ENCODE measurements around the gene MACROD2.

Gene MACROD2

DNA sequence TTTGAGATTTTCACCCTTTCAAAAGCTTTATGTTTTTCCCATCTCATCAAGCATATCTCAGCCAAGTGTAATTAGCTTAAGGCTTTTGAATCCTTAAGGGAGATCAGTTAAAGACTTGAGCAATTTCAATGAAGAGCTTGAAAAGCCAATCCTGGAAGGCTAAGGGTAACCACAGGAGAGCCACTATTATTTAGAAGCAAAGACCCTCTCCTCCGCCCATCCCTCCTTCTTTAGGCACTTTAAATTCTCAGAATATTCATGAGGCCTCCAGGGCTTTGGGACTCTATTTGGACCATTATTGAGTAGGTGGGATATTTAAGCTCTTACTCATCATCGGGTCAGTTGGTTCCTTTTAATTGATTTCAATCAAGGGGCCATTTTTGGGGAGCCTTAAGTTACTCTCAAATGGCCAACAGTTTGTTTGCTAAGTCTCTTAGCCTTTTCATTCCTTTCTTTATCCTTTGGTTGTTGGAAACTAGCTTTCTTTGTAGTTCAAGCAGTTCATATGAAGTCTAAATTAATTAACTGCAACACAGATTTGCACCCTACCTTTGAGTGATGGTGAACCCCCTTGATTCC is 2010.7 kb downstream of the MACROD2 start:
- Histone ChIP-seq H3K27ac (ENCODE audit: extremely low read depth, low read depth, low read length) (no peak overlapping the region), H3K36me3 (ENCODE audit: control insufficient read depth in 2 of 2, insufficient read depth in 1 of 2, low read length in 2 of 2) (no peaks in the 10 kb centered on the region), H3K4me1 (ENCODE audit: control insufficient read depth, insufficient read depth, low read length) (no peaks in the 10 kb centered on the region), H3K4me3 (ENCODE audit: low read depth, low read length) (no peak overlapping the region), H3K9me3 (ENCODE audit: control insufficient read depth, insufficient read depth, low read depth, low read length) (no peaks in the 10 kb centered on the region)
- TF ChIP-seq SP7 (tag by site-specific recombination; IDR thresholded peaks at IDR 0.05): no peak
- TF ChIP-seq OSR2 (tag by site-specific recombination; IDR thresholded peaks at IDR 0.05): no peak
- no peak for TF ChIP-seq ZNF560 (tag by site-specific recombination; IDR thresholded peaks at IDR 0.05; ENCODE audit: borderline replicate concordance)
- no peak for TF ChIP-seq KLF16 (tag by site-specific recombination; IDR thresholded peaks at IDR 0.05)
- no peak for TF ChIP-seq ZNF19 (tag by site-specific recombination; IDR thresholded peaks at IDR 0.05; ENCODE audit: low read depth)
- TF ChIP-seq HOXC10 (CRISPR knock-in tag; IDR thresholded peaks at IDR 0.05): no peak
- TF ChIP-seq ZNF211 (tag by site-specific recombination; IDR thresholded peaks at IDR 0.05; ENCODE audit: low read depth): no peak
- no peak for TF ChIP-seq ZNF280C (tag by site-specific recombination; IDR thresholded peaks at IDR 0.05)
- no peak for TF ChIP-seq ZFP3 (tag by site-specific recombination; IDR thresholded peaks at IDR 0.05; ENCODE audit: low read depth)
- no peak for TF ChIP-seq ZNF391 (tag by site-specific recombination; IDR thresholded peaks at IDR 0.05; ENCODE audit: borderline replicate concordance, low read depth)
- TF ChIP-seq KLF9 (tag by site-specific recombination; IDR thresholded peaks at IDR 0.05; ENCODE audit: low read depth): no peak
- TF ChIP-seq TRIM28 (IDR thresholded peaks at IDR 0.05; ENCODE audit: borderline replicate concordance, low read length): no peak
- TF ChIP-seq ZNF621 (tag by site-specific recombination; IDR thresholded peaks at IDR 0.05): no peak
- no peak for TF ChIP-seq ZNF404 (tag by site-specific recombination; IDR thresholded peaks at IDR 0.05)
- TF ChIP-seq ZNF132 (tag by site-specific recombination; IDR thresholded peaks at IDR 0.05; ENCODE audit: borderline replicate concordance): no peak
- no peak for TF ChIP-seq OVOL3 (tag by site-specific recombination; IDR thresholded peaks at IDR 0.05)
- ChIA-PET CTCF (no interaction called here), POLR2A (no interaction called here)

GRCh38 chr20:16007164-16007563 is 2011.8 kb downstream of the MACROD2 start:
- Histone ChIP-seq H3K4me3 (ENCODE audit: low read depth, low read length) (no peak overlapping the region), H3K9me3 (ENCODE audit: control insufficient read depth, insufficient read depth, low read depth, low read length) (no peaks in the 10 kb centered on the region), H3K27ac (ENCODE audit: extremely low read depth, low read depth, low read length) (no peak overlapping the region), H3K36me3 (ENCODE audit: control insufficient read depth in 2 of 2, insufficient read depth in 1 of 2, low read length in 2 of 2) (no peaks in the 10 kb centered on the region), H3K4me1 (ENCODE audit: control insufficient read depth, insufficient read depth, low read length) (no peaks in the 10 kb centered on the region)
- CTCF ChIA-PET: interaction anchor here (1.4 kb wide), 1 partner anchor 12 kb away, joined by 3 read pairs; no protein-coding TSS in a partner anchor
- POLR2A ChIA-PET: no interaction called here
- TF ChIP-seq ZSCAN18 (tag by site-specific recombination; IDR thresholded peaks at IDR 0.05): no peak
- TF ChIP-seq ZNF302 (tag by site-specific recombination; IDR thresholded peaks at IDR 0.05; ENCODE audit: low read depth): no peak
- TF ChIP-seq ZNF623 (tag by site-specific recombination; IDR thresholded peaks at IDR 0.05): no peak
- no peak for TF ChIP-seq ZNF658 (tag by site-specific recombination; IDR thresholded peaks at IDR 0.05)
- no peak for TF ChIP-seq ZBTB8A (tag by site-specific recombination; IDR thresholded peaks at IDR 0.05)
- no peak for TF ChIP-seq ZNF211 (tag by site-specific recombination; IDR thresholded peaks at IDR 0.05; ENCODE audit: low read depth)
- no peak for TF ChIP-seq ZNF10 (tag by site-specific recombination; IDR thresholded peaks at IDR 0.05)
- TF ChIP-seq, protein P1, sequence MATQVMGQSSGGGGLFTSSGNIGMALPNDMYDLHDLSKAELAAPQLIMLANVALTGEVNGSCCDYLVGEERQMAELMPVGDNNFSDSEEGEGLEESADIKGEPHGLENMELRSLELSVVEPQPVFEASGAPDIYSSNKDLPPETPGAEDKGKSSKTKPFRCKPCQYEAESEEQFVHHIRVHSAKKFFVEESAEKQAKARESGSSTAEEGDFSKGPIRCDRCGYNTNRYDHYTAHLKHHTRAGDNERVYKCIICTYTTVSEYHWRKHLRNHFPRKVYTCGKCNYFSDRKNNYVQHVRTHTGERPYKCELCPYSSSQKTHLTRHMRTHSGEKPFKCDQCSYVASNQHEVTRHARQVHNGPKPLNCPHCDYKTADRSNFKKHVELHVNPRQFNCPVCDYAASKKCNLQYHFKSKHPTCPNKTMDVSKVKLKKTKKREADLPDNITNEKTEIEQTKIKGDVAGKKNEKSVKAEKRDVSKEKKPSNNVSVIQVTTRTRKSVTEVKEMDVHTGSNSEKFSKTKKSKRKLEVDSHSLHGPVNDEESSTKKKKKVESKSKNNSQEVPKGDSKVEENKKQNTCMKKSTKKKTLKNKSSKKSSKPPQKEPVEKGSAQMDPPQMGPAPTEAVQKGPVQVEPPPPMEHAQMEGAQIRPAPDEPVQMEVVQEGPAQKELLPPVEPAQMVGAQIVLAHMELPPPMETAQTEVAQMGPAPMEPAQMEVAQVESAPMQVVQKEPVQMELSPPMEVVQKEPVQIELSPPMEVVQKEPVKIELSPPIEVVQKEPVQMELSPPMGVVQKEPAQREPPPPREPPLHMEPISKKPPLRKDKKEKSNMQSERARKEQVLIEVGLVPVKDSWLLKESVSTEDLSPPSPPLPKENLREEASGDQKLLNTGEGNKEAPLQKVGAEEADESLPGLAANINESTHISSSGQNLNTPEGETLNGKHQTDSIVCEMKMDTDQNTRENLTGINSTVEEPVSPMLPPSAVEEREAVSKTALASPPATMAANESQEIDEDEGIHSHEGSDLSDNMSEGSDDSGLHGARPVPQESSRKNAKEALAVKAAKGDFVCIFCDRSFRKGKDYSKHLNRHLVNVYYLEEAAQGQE (tag by site-specific recombination; IDR thresholded peaks at IDR 0.05): no peak
- TF ChIP-seq ZNF121 (tag by site-specific recombination; IDR thresholded peaks at IDR 0.05): no peak
- TF ChIP-seq, protein P2, sequence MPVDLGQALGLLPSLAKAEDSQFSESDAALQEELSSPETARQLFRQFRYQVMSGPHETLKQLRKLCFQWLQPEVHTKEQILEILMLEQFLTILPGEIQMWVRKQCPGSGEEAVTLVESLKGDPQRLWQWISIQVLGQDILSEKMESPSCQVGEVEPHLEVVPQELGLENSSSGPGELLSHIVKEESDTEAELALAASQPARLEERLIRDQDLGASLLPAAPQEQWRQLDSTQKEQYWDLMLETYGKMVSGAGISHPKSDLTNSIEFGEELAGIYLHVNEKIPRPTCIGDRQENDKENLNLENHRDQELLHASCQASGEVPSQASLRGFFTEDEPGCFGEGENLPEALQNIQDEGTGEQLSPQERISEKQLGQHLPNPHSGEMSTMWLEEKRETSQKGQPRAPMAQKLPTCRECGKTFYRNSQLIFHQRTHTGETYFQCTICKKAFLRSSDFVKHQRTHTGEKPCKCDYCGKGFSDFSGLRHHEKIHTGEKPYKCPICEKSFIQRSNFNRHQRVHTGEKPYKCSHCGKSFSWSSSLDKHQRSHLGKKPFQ (tag by site-specific recombination; IDR thresholded peaks at IDR 0.05): no peak
- no peak for TF ChIP-seq ZNF221 (tag by site-specific recombination; IDR thresholded peaks at IDR 0.05; ENCODE audit: borderline replicate concordance)
- TF ChIP-seq, protein P3, sequence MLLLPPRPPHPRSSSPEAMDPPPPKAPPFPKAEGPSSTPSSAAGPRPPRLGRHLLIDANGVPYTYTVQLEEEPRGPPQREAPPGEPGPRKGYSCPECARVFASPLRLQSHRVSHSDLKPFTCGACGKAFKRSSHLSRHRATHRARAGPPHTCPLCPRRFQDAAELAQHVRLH (tag by site-specific recombination; IDR thresholded peaks at IDR 0.05): no peak
- no peak for TF ChIP-seq ZNF548 (tag by site-specific recombination; IDR thresholded peaks at IDR 0.05)
- no peak for TF ChIP-seq ZNF2 (tag by site-specific recombination; IDR thresholded peaks at IDR 0.05)
